Chondrocyte (in vitro differentiated cells): ENCODE measurements around the gene FTO. TPM values are rescaled to one million over a fixed set of nuclear protein-coding genes. Genes with fewer than 3 reads are reported as not detected.

ENCODE experiments used
- DNase-seq: peaks from one replicate; pipeline ENCODE4 v3.0.0; 2021; ENCODE audit warnings: mixed read lengths, low spot score
- H3K27ac Mint-ChIP-seq: one replicate; pipeline ENCODE4 v1.8.0; 2021; ENCODE audit warnings: mild to moderate bottlenecking, moderate library complexity, mixed read lengths; ENCODE audit not compliant: unreplicated experiment
- H3K27me3 Mint-ChIP-seq: 2 replicates; pipeline ENCODE4 v1.8.0; 2021; ENCODE audit warnings: low read depth, mixed read lengths
- H3K36me3 Mint-ChIP-seq: 2 replicates; pipeline ENCODE4 v1.8.0; 2021; ENCODE audit warnings: low read depth, mixed read lengths
- H3K4me1 Mint-ChIP-seq: 2 replicates; pipeline ENCODE4 v1.8.0; 2021; ENCODE audit warnings: low read depth, mild to moderate bottlenecking, mixed read lengths
- H3K4me3 Mint-ChIP-seq: one replicate; pipeline ENCODE4 v1.8.0; 2021; ENCODE audit warnings: mild to moderate bottlenecking, moderate library complexity, mixed read lengths; ENCODE audit not compliant: unreplicated experiment
- H3K9me3 Mint-ChIP-seq: 2 replicates; pipeline ENCODE4 v1.8.0; 2021; ENCODE audit warnings: low read depth, mixed read lengths
- CTCF ChIP-seq: fragments of 200-600 bp; sonication (generic); IDR thresholded peaks from 2 replicates; pipeline ENCODE4 v1.5.0; 2021; ENCODE audit warnings: antibody characterized with exemption, mild to moderate bottlenecking, moderate library complexity
- total RNA-seq: library from RNA; stranded (reverse); gene quantifications from 3 replicates; pipeline ENCODE4 v1.2.1, GENCODE V29; 2021

The FTO gene
- total RNA-seq, 1 donor from 2014 or later, result 85.7 TPM

DNA sequence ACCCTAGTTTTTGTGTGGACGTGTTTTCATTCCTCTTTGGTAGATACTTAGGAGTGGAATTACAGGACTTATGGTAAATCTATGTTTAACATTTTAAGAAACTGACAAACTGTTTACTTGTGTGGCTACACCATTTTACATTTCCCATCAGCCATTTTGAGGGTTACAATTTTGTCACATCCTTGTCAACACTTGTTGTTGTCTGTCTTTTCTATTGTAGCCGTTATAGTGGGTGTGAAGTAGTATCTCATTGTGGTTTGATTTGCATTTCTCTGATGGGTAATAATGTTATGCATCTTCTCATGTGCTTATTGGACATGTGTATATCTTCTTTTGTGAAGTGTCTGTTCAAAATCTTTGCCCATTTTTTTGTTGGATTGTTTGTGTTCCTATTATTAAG is 4.5 kb downstream of the FTO start:
- H3K4me1 Mint-ChIP-seq, result peaks cover 44% of the 10 kb centered on the region
- no peak overlapping the region for H3K4me3 Mint-ChIP-seq
- peaks cover 1% of the 10 kb centered on the region for H3K36me3 Mint-ChIP-seq
- TF ChIP-seq CTCF, result no peak
- H3K9me3 Mint-ChIP-seq, result peaks cover 3% of the 10 kb centered on the region
- H3K27me3 Mint-ChIP-seq, result no peaks in the 10 kb centered on the region
- H3K27ac Mint-ChIP-seq, result peak overlapping the region; percentile 36
- DNase-seq, result no peak

GRCh38 chr16:53711390-53711789 is 7.4 kb downstream of the FTO start:
- Mint-ChIP-seq H3K4me1 (peaks cover 41% of the 10 kb centered on the region), H3K4me3 (no peak overlapping the region), H3K36me3 (no peaks in the 10 kb centered on the region), H3K9me3 (peaks cover 3% of the 10 kb centered on the region), H3K27ac (no peak overlapping the region), H3K27me3 (no peaks in the 10 kb centered on the region)
- no peak for TF ChIP-seq CTCF
- DNase-seq, result no peak

DNA sequence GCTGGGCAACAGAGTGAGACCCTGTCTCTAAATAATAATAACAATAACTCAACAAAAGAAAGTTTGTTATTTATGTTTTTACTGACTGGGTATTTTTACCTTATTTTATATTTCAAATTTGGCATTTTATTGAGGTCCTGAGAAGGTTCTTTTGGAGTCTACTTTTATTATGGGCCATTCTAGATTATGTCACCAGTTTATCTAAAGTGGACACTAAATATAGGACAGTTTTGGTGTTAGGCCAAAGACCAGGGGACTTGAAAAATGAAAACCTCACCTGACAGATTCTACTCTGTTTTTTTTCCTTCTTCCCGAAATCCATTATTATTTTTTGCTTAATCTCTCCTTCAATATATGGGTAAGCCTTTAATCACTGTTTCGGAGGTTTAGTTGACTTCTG is 8.1 kb downstream of the FTO start:
- H3K4me1 Mint-ChIP-seq, result peaks cover 36% of the 10 kb centered on the region
- DNase-seq, result no peak
- H3K27me3 Mint-ChIP-seq, result no peaks in the 10 kb centered on the region
- no peak overlapping the region for H3K4me3 Mint-ChIP-seq
- H3K9me3 Mint-ChIP-seq, result peaks cover 3% of the 10 kb centered on the region
- TF ChIP-seq CTCF, result no peak
- H3K27ac Mint-ChIP-seq, result no peak overlapping the region
- no peaks in the 10 kb centered on the region for H3K36me3 Mint-ChIP-seq

- peaks cover 29% of the 10 kb centered on the region for H3K4me1 Mint-ChIP-seq
Measured at GRCh38 chr16:53713403-53714204, 9.6 kb downstream of the FTO start.

More at GRCh38 chr16:53713403-53714204, 9.6 kb downstream of the FTO start:
- Mint-ChIP-seq H3K27me3 (no peaks in the 10 kb centered on the region), H3K9me3 (no peaks in the 10 kb centered on the region), H3K27ac (no peak overlapping the region), H3K36me3 (no peaks in the 10 kb centered on the region), H3K4me3 (no peak overlapping the region)
- no peak for TF ChIP-seq CTCF
- no peak for DNase-seq
